Esophagus (tissue), 2 donors: ENCODE data around the gene PARP6. TPM values are rescaled to one million over a fixed set of nuclear protein-coding genes. Genes with fewer than 3 reads are reported as not detected.

ENCODE experiments used
- H3K27ac ChIP-seq, 2 donors: one replicate each; pipeline ENCODE4 v1.5.1; 2013; ENCODE audit warnings: low read depth in 2 of 2, mild to moderate bottlenecking in 2 of 2, inconsistent platforms in 1 of 2, low read length in 1 of 2, moderate library complexity in 1 of 2
- H3K27me3 ChIP-seq, 2 donors: one replicate each; pipeline ENCODE4 v1.6.1; 2013; ENCODE audit warnings: low read length in 2 of 2, control low read depth in 1 of 2, mild to moderate bottlenecking in 1 of 2; ENCODE audit not compliant: insufficient read depth in 2 of 2, control insufficient read depth in 1 of 2
- H3K36me3 ChIP-seq, 2 donors: one replicate each; pipeline ENCODE4 v1.6.1; 2013; ENCODE audit warnings: low read length in 1 of 2; ENCODE audit not compliant: control insufficient read depth in 2 of 2, insufficient read depth in 2 of 2
- H3K4me1 ChIP-seq, 2 donors: one replicate each; pipeline ENCODE4 v1.6.1; 2013; ENCODE audit warnings: low read length in 1 of 2; ENCODE audit not compliant: control insufficient read depth in 2 of 2, insufficient read depth in 2 of 2
- H3K4me3 ChIP-seq, 2 donors: one replicate each; pipeline ENCODE4 v1.5.1; 2013; ENCODE audit warnings: low read length in 2 of 2, mild to moderate bottlenecking in 2 of 2, low read depth in 1 of 2, moderate library complexity in 1 of 2
- H3K9me3 ChIP-seq, 2 donors: one replicate each; pipeline ENCODE4 v1.6.1; 2013; ENCODE audit warnings: mild to moderate bottlenecking in 2 of 2, low read depth in 1 of 2, low read length in 1 of 2, moderate library complexity in 1 of 2; ENCODE audit not compliant: control insufficient read depth in 2 of 2, insufficient read depth in 1 of 2
- WGBS, 2 donors: extraction: QIAGEN DNeasy Blood & Tissue Kit; methylation state at CpG; one replicate each; pipeline ENCODE4 v1.1.7; 2013; 5-methylcytosine and 5-hydroxymethylcytosine counted together
- polyA plus RNA-seq, 2 donors: library from polyadenylated mRNA; stranded (reverse); fragments of 200-250 nt; gene quantifications; one replicate each; pipeline ENCODE4 v1.2.3, GENCODE V29; 2013
- donor health status: healthy with polysubstance abuse.
- donor health status: Bipolar disorder and iron deficiency.

PARP6 gene
- polyA plus RNA-seq, 2 donors: 28.4 to 52.3 TPM

- WGBS, 2 donors: 70% methylated on average over 5 of the region's 5 CpGs
- Histone ChIP-seq H3K36me3 (no peaks in the 10 kb centered on the region), H3K9me3 (no peaks in the 10 kb centered on the region), H3K27me3 (no peaks in the 10 kb centered on the region), H3K4me3 (no peak overlapping the region), H3K4me1 (no peaks in the 10 kb centered on the region), H3K27ac (no peak overlapping the region)
Observed at GRCh38 chr15:72307026-72307425, 34.7 kb upstream of the PARP6 start.

GRCh38 chr15:72306211-72306785, 33.9 kb upstream of the PARP6 start:
- H3K27ac ChIP-seq: no peak overlapping the region
- no peaks in the 10 kb centered on the region for H3K4me1 ChIP-seq
- H3K9me3 ChIP-seq: no peaks in the 10 kb centered on the region
- no peak overlapping the region for H3K4me3 ChIP-seq
- no peaks in the 10 kb centered on the region for H3K27me3 ChIP-seq
- H3K36me3 ChIP-seq: no peaks in the 10 kb centered on the region
- WGBS, 2 donors: 49 to 51% methylated on average over 10 of the region's 10 CpGs

GRCh38 chr15:72304596-72304995, 32.2 kb upstream of the PARP6 start:
- H3K27ac ChIP-seq: no peak overlapping the region
- 93 to 95% methylated on average over 7 of the region's 7 CpGs for WGBS, 2 donors
- H3K9me3 ChIP-seq: no peaks in the 10 kb centered on the region
- no peaks in the 10 kb centered on the region for H3K36me3 ChIP-seq
- no peaks in the 10 kb centered on the region for H3K27me3 ChIP-seq
- no peaks in the 10 kb centered on the region for H3K4me1 ChIP-seq
- H3K4me3 ChIP-seq: no peak overlapping the region

- H3K9me3 ChIP-seq: no peaks in the 10 kb centered on the region
- H3K27ac ChIP-seq: no peak overlapping the region
- H3K27me3 ChIP-seq: no peaks in the 10 kb centered on the region
- no peaks in the 10 kb centered on the region for H3K4me1 ChIP-seq
- H3K36me3 ChIP-seq: no peaks in the 10 kb centered on the region
- no peak overlapping the region for H3K4me3 ChIP-seq
- WGBS, 2 donors: 53 to 62% methylated on average over 1 of the region's 1 CpG
Observed at GRCh38 chr15:72302955-72303354, 30.6 kb upstream of the PARP6 start.

- Histone ChIP-seq H3K9me3 (no peaks in the 10 kb centered on the region), H3K27me3 (no peaks in the 10 kb centered on the region), H3K27ac (no peak overlapping the region), H3K4me1 (no peaks in the 10 kb centered on the region), H3K4me3 (no peak overlapping the region), H3K36me3 (no peaks in the 10 kb centered on the region)
- 88 to 91% methylated on average over 44 to 52 of the region's 52 CpGs for WGBS, 2 donors
Observed at GRCh38 chr15:72289597-72290325, 17.4 kb upstream of the PARP6 start.

- Histone ChIP-seq H3K27me3 (no peaks in the 10 kb centered on the region), H3K4me3 (no peak overlapping the region), H3K4me1 (no peaks in the 10 kb centered on the region), H3K36me3 (no peaks in the 10 kb centered on the region), H3K27ac (no peak overlapping the region), H3K9me3 (no peaks in the 10 kb centered on the region)
- WGBS, 2 donors: 93 to 94% methylated on average over 49 of the region's 49 CpGs
Observed at GRCh38 chr15:72288796-72289596, 16.6 kb upstream of the PARP6 start.

GRCh38 chr15:72285927-72286516, 13.7 kb upstream of the PARP6 start:
- no peaks in the 10 kb centered on the region for H3K36me3 ChIP-seq
- no peaks in the 10 kb centered on the region for H3K27me3 ChIP-seq
- WGBS, 2 donors: 47 to 51% methylated on average over 10 of the region's 10 CpGs
- no peak overlapping the region for H3K27ac ChIP-seq
- H3K4me1 ChIP-seq: no peaks in the 10 kb centered on the region
- H3K9me3 ChIP-seq: no peaks in the 10 kb centered on the region
- no peak overlapping the region for H3K4me3 ChIP-seq

- 58 to 61% methylated on average over 3 of the region's 3 CpGs for WGBS, 2 donors
- Histone ChIP-seq H3K4me1 (no peaks in the 10 kb centered on the region), H3K36me3 (no peaks in the 10 kb centered on the region)
Observed at GRCh38 chr15:72285402-72285801, 13.0 kb upstream of the PARP6 start.

GRCh38 chr15:72284781-72285180, 12.4 kb upstream of the PARP6 start:
- H3K27ac ChIP-seq: no peak overlapping the region
- 88 to 91% methylated on average over 1 of the region's 1 CpG for WGBS, 2 donors
- H3K36me3 ChIP-seq: no peaks in the 10 kb centered on the region
- H3K4me1 ChIP-seq: no peaks in the 10 kb centered on the region
- no peaks in the 10 kb centered on the region for H3K9me3 ChIP-seq
- no peaks in the 10 kb centered on the region for H3K27me3 ChIP-seq
- H3K4me3 ChIP-seq: no peak overlapping the region

More at GRCh38 chr15:72285402-72285801, 13.0 kb upstream of the PARP6 start:
- no peaks in the 10 kb centered on the region for H3K9me3 ChIP-seq
- no peak overlapping the region for H3K4me3 ChIP-seq
- no peaks in the 10 kb centered on the region for H3K27me3 ChIP-seq
- H3K27ac ChIP-seq: no peak overlapping the region
